HG03066 (cell line): Measurements from ENCODE around the gene HMCN2.

Source experiments
- ATAC-seq: cut with Tn5 transposase; IDR thresholded peaks from one replicate; pipeline ENCODE4 v1.9.1; 2021; ENCODE audit warnings: low read depth; ENCODE audit not compliant: unreplicated experiment

HMCN2 gene

DNA sequence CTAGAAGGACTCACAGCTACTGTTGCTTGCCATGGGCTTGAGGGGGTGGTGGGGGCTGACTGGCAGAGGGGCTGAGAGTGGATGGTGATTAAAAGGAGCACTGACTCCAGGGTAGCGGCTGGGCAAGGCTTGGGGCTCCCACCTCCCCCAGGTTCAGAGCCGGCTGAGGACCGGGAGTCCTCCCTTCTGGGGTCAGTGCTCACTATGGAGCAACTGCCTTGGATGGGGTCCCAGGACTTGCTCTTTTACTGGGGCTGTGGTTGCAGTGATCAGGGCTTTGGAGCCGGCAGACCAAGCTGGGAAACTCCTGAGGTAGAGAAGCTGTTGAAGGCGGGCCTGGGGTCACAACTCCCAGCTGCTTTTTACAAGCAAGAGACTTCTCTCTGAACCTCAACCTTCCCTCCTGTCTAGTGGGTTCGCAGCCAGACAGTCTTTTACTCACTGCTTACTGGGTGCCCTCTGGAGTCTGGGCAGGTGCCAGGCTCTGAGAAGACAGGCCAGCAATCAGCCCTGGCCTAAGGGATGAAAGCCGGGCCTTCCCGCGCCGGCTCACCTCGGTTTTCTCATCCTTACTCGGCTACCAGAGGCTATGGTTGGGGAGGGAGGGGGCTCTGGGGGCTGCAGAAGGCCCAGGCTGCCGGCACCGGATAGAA lies 178.4 kb downstream of the HMCN2 start:
- ATAC-seq, result no peak

DNA sequence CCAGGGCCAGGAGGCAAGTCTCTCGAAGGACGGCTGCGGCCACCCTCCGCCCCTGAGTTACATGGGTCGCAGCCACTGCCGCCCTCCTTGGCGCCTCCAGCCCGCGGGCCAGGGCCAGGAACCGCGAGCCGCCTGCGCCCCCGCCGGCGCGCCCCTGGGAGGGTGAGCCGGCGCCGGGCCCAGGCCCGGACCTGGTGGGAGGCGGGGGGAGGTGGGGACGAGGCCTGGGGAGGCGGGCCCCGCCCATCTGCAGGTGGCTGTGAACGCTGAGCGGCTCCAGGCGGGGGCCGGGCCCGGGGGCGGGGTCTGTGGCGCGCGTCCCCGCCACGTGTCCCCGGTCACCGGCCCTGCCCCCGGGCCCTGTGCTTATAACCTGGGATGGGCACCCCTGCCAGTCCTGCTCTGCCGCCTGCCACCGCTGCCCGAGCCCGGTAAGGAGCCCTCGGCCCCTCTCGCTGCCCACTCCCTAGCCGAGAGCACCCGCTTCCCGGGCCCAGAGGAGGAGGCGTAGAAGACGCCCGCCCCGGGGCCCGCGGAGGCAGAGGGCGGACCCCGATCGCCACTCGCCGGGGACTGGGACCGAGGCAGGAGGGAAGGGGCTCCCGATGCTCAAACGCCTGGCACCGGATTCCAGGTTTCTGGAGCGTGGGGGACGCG lies 179.1 kb downstream of the HMCN2 start, which contains the start of gene ASS1:
ASS1 (plus strand) TSS at position 397 of the 657 bp plus-strand sequence. CDS start 7,268 bp downstream, outside the sequence.
- no peak for ATAC-seq

DNA sequence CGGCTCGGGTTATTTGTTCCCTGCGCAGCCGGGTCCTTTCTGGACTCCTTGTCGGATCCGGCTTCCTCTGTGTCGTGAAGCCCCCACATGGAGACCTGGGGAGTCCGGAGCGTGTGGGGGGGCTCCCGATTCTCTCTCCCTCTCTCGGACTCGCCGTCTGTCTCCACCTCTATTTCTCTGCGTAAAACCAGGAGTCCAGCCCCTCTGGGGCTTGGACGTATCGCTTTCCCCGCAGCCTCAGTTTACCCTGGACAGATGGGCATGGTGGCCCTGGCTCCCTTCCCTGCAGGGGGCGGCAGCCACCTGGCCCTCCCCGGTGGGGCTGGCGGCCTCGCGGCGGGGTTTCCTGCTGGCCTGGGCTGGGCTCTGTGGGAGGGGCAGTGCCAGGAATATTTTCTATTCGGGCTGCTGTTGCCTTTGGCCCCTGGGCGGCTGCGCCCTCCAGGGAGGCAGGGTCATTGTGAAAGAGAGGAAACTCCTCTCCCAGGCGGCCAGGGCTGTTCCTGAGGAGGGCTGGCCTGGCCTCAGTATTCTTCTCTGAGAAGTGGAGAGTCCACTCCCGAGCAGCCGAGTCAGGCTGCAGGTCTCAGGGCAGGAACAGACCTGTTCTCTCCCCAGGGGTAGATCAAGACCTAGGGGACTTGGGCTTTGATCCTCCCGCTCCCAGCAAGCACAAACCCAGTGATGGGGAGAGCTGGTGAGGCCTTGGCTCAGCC lies 179.9 kb downstream of the HMCN2 start:
- no peak for ATAC-seq

DNA sequence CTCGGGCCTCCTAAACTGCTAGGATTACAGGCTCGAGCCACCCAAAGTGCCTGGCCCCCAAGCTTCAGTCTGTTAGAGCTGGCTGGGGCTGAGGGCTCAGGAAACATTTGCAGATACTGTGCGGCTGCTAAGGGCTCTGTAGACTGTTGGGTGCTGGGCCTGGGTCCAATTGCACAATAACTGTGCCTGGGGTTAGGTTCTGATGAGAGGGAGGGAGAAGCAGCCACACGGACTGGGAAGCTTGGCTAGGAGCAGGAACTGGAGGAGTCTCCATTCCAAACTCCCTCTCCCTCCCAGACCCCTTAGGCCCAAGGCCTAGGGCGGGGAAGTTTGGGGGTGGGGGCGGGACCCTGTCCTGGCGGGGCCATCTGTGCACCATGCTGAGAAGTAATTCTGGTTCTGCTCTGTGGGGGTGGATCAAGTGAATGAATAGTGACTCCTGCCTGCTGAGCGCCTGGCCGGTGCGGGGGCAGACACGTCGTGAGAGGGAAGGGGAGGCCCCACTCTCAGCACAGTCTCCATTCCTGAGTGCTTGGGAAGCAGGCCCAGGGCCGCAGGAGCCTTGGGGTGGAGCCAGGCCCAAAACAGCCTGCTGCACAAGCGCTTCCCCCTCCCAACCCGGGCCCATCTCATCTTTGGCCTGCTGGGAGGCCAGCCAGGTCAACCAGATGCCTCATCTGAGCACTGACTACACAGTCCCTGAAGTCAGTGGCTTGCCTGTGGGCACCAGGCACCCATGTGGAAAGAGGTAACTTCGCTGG lies 180.7 kb downstream of the HMCN2 start:
- ATAC-seq, result no peak

DNA sequence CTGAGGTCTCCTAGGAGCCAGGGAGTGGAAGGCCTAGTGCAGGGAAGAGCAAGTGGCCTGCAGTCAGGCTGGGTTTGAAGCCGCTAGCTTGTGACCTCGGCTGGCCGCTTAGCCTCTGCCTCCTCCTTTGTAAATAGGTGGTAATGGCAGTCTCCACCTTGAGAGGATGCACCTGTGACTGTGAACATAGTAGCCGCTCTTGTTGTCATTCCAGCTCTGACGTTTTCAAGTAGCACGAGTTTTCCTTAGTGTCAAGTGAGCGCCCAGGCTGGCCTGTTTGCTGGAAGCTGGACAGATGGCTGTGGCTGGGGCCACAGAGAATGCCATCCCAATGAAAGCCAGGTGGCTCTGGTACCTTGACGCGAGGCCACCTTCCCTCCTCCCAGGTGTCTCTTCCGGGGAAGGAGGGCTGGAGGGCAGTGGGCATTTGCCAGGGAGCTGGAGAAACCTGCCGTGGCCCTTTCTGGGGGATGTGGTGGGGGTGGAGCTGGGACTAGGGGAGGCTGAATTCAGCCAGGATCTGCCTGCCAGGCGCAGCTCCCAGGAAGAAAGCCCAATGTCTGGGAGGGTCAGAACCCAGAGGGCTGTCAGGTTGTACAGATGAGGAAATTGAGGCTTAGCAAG lies 181.7 kb downstream of the HMCN2 start:
- no peak for ATAC-seq

DNA sequence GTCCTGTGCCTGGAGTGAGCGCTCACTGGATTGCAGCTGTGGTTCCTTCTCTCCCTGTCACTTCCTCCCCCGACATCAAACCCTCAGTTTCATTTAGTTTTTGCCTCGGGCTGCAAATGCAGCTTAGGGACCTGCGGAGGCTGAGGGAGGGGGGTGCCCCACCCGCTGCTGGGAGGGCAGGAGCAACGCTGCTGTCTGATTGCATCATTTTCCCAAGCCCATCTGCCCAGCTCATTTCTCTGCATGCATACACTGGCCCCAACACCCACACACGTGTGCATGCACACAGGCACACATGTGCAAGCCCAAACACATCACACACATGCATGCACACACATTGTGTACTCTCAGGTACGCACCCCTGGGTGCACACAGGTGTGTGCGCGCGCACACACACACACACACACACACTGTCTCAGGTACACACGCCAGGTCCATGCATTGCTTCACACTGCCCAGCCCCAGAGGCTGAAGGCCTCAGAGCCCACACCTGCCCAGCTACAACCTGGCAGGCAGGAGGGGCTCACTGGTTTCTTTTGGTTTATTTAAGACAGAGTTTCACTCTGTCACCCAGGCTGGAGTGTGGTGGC lies 182.6 kb downstream of the HMCN2 start:
- ATAC-seq, result no peak

DNA sequence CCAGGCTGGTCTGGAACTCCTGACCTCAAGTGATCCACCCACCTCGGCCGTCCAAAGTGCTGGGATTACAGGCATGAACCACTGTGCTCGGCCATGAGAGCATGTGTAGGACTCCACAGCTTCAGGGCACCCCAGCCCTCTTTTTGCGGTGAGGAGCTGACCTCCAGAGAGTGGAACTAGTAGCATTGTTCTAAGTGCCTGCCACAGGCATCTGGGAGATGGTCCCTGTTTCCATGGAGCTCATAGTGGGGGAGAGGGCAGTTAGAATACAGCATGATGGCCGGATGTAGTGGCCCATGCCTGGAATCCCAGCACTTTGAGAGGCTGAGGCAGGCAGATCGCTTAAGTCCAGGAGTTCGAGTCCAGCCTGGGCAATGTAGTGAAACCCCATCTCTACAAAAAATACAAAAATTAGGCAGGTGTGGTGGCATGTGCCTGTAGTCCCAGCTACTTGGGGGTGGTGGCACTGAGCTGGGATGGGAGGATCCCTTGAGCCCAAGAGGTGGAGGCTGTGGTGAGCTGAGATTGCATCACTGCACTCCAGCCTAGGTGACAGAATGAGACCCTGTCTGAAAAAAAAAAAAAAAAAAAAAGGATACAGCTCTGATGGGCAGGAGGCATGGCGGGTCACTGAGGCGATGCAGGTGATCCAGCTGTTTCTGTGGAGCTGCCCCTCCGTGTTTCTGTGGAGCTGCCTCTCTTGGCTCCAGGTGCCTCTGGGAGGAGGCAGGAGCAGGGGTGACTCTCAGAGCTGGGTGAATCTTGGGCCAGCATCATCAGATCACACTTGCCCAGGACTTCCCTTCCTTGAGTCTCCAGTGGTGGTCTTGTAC lies 183.4 kb downstream of the HMCN2 start:
- no peak for ATAC-seq

DNA sequence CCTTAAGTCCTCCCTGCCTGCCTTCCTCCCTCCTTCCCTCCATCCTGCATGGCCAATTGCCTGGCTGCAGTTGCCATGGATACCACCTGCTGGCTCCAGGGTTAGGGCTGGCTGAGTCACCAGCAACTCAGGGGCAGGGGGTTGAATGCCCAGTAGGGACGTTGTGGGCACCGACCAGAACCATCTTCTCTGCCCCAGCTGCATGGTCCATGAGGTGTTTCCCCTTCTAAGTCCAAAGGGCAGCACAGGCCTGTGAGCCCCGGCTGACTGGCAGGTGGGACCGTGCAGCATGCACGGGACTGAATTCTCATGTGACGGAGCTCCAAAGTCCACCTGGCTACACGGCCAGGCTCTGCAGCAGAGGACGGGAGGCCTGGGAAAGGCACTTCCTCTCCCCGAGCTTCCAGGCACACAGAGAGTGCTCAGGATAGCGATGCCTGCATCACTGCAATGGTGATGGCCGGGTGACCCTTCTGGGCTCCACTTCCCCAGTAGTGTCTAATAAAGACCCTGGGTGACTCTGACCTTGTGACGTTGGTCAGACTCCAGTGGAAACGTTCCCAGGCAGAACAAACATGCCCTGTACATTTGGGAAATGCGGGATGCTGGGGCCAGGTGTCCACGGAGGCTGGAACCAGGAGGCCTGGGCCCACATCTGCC lies 184.9 kb downstream of the HMCN2 start:
- no peak for ATAC-seq

DNA sequence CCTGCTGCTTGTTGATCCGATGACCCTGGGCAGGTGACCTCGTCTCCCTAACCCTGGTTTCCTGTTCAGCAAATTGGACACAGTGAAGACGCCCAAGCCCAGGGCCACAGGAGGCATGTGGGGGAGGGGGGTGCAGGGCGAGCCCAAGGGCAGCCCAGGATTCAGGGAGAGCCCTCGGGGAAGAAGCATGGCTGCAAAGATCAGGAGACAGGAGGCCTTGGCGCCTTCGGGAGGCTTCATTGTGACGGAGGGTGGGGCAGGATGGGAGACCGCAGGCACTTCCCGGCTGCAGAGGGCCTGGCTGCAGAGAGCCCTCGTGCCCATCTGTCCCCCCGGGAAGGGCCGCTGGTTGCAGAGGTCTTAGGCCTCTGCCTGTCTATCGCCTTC lies 185.4 kb downstream of the HMCN2 start:
- no peak for ATAC-seq

DNA sequence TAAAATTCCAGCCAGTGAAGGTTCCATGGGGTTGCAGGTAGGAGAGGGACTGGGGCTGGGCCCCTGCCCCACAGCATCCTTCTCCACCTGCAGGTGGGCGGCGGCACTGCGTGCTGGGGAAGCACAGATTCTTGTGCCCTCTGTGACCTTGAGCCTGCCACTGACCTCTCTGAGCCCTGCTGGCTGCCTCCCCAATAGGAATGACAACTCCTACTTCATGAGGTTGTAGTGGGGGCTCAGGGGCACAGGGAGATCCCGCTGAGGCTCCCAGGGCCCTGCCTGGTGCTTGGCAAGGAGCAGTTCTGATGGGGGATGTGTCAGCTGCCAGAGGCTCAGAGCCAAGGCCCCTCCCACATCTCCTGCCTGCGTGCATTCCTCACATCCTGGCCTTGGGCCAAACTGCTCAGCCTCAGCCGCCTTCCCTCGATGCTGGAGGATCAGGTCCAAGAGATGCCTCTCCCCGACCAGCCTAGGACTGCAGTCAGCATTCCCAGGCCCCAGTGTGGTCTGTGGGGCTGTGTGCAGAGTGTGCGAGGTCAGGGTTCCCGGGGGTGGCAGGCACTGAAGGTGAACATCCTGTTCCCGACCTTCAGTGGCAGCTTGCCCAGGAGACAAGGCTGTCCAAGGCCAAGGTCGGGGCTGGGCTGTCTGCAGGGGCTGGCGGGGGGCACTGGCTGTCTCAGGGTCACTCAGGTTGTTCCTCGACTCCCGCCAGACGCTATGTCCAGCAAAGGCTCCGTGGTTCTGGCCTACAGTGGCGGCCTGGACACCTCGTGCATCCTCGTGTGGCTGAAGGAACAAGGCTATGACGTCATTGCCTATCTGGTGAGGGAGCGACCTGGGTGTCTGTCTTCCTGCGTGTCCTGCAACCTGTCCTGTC lies 186.2 kb downstream of the HMCN2 start:
- ATAC-seq, result no peak

DNA sequence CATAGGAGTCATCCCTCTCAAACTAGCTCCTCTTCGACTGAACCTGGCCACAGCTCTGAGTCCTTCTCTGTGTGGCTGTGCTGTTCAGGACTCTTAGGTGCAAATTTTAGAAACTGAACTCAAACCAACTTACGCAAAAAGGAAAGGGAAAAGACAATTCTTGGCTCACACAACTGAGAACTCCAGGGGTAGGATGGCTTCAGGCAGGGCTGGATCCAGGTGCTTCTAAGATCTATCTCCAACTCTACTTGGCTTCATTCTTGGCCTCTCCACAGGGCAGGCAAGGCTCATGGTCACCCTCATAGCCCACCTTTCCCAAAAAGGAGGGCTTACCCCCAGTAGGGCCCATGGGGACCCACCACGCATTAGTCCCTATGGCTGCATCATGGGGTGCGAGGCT lies 187.3 kb downstream of the HMCN2 start:
- ATAC-seq, result no peak

DNA sequence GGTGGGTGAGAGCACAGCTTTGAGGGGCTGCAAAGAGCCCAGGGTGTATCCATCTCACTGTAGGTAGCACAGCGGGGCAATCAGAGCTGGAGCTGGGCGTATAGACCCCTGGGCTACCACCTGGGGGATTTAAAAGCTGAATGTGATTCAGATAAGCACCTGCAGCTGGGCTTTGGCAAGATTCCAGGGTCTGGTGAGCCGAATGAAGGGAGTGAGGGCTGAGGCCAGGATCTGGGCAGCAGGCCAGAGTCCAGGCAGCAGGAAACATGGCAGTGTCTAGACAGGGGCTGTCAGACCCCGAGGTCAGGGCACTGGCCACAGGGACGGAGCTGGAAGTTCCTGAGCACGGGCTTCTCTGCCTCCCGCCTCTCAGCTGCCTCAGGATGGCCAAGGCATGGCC lies 187.9 kb downstream of the HMCN2 start:
- ATAC-seq, result no peak

DNA sequence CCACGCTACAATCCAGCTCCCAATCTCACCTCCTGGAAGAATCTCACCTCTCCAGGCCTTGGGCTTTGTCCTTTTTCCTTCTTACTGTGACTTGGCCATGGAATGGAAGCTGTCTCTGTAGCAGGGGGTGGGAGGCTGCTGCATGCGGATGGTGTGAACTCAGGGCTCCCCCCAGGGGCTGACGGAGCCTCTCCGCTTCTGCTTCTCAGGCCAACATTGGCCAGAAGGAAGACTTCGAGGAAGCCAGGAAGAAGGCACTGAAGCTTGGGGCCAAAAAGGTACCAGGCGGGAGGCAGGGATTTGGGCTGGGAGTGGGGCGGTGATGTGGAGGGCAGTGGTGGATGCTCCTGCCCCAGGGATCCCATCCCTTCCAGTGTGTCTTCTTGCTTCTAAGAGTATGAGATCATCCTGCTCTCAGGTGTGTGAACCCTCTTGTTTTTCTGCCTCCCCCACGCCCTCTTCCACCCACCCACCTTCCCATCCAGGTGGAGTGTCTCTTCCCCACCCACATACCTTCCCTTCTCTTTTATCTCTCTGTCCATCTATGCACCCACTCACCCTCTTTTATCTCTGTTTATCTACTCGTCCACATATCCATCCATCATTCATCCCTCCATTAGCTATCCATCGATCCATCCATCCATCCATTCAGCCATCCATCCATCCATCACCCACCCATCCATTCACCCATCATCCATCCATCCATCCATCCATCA lies 188.7 kb downstream of the HMCN2 start:
- no peak for ATAC-seq

DNA sequence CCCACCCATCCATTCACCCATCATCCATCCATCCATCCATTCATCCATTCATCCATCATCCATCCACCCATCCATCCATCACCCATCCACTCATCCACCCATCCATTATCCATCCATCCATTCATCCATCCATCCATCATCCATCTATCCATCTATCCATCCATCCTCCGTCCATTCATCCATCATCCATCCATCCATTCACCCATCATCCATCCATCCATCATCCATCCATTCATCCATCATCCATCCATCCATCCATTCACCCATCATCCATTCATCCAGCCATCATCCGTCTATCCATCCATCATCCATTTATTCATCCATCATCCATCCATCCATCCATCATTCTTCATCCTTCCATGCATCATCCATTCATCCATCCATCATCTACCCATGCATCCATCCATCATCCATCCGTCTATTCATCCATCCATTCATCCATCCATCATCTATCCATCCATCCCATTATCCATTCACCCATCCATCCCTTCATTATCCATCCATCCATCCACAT lies 189.3 kb downstream of the HMCN2 start:
- ATAC-seq, result no peak

DNA sequence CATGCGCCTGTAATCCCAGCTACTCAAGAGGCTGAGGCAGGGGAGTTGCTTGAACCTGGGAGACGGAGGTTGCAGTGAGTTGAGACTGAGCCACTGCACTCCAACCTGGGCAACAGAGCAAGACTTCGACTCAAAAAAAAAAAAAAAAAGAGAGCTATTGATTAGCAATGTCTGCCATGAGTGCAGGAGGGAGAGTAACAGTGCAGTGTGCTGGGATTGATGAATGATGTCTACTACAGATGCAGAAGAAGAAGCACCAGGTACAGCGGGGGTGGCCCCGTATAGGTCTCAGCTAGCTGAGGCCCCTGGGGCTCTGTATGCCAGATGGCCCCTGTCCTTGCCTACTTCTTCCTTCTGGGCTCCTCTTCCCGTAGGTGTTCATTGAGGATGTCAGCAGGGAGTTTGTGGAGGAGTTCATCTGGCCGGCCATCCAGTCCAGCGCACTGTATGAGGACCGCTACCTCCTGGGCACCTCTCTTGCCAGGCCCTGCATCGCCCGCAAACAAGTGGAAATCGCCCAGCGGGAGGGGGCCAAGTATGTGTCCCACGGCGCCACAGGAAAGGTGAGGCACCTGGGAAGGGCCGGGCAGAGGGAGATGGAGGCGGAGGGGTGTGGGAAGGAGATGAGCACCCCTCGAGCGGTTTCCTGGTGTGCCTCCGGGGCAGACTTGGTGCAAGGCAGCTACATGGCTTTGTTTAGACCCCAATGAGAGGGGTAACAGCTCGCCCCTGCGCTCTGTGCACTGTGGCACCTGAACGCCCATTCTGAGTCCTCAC lies 192.7 kb downstream of the HMCN2 start:
- no peak for ATAC-seq

DNA sequence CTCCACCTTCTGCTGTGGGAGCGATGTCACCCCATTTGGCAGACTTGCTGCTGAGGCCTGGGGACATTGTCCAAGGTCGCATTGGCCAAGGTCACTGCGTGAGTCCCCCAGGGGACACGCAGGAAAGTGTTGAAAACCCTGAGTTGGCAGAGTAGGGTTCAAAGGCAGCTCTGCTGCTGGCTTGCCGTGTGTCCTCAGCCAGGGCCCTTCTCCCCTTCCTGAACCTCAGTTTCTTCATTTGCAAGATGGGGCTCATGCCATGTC lies 193.2 kb downstream of the HMCN2 start:
- no peak for ATAC-seq

DNA sequence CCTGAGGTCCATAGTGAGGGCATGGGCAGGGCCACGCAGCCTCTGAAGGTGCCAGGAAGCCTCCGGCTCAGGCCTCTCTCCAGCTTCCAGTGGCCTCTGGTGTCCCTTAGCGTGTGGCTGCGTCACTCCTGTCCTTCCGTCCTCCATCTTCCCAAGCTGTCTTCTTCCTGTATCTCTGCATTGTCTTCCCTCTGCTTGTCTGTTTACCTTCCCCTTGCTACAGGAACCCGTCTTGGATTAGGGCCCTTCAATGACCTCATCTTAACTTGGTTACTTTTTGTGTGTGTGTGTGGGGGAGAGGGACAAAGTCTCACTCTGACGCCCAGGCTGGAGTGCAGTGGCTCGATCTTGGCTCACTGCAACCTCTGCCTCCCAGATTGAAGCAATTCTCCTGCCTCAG lies 193.6 kb downstream of the HMCN2 start:
- no peak for ATAC-seq
